NCI-H2227 treated with DMSO at 0.1 percent for 48 hours (cell line): ENCODE measurements around the gene RING1.

Experiments
- DNase-seq: peaks from one replicate; lab custom pipeline; 2025; lab: John Stamatoyannopoulos, UW

The RING1 gene

GRCh38 chr6:33208091-33208967 is at the start of gene RING1:
RING1 (plus strand) TSS chr6:33208500; CDS start chr6:33208823, 323 bp downstream.
- peak; percentile 73 for DNase-seq

GRCh38 chr6:33160096-33160495 is 48.2 kb upstream of the RING1 start:
- DNase-seq, result no peak

- no peak for DNase-seq
Measured at GRCh38 chr6:33160728-33161344, 47.5 kb upstream of the RING1 start.

- peak; percentile 47 for DNase-seq
Measured at GRCh38 chr6:33161354-33162331, 46.7 kb upstream of the RING1 start.

- DNase-seq, result no peak
Measured at GRCh38 chr6:33163540-33163939, 44.8 kb upstream of the RING1 start.

- DNase-seq, result no peak
Measured at GRCh38 chr6:33164176-33164575, 44.1 kb upstream of the RING1 start.

GRCh38 chr6:33164665-33165373 is 43.5 kb upstream of the RING1 start:
- DNase-seq, result no peak

GRCh38 chr6:33165581-33166258 is 42.6 kb upstream of the RING1 start:
- no peak for DNase-seq

GRCh38 chr6:33166363-33166762 is 41.9 kb upstream of the RING1 start:
- DNase-seq, result no peak

GRCh38 chr6:33166811-33167210 is 41.5 kb upstream of the RING1 start:
- DNase-seq, result no peak

GRCh38 chr6:33167374-33168283 is 40.7 kb upstream of the RING1 start:
- no peak for DNase-seq

GRCh38 chr6:33168284-33168601 is 40.1 kb upstream of the RING1 start:
- DNase-seq, result no peak

- DNase-seq, result no peak
Measured at GRCh38 chr6:33168639-33169038, 39.7 kb upstream of the RING1 start.

- DNase-seq, result no peak
Measured at GRCh38 chr6:33169291-33170175, 38.8 kb upstream of the RING1 start.

GRCh38 chr6:33170176-33171015 is 37.9 kb upstream of the RING1 start:
- no peak for DNase-seq

GRCh38 chr6:33171016-33171879 is 37.1 kb upstream of the RING1 start:
- no peak for DNase-seq
